ENCODE data around the gene HBD.
A peak's percentile ranks its signal among the peaks of the same experiment; 100 is the strongest.
"Not testable (repeated sequence)": the region's sequence is repeated elsewhere in the genome, so short reads cannot be mapped to it uniquely, and the experiment has no call there.

The HBD gene

GRCh38 chr11:5234381-5234834 is at the start of gene HBD:
HBD (minus strand) TSS chr11:5234483; CDS start chr11:5234433, 50 bp downstream.
- no peak for DNase-seq (ENCODE audit: low read depth)

GRCh38 chr11:5283882-5284281 is 49.6 kb upstream of the HBD start:
- DNase-seq (ENCODE audit: low read depth): no peak

- no peak for DNase-seq (ENCODE audit: low read depth)
Observed at GRCh38 chr11:5283086-5283485, 48.8 kb upstream of the HBD start.

GRCh38 chr11:5282628-5283027 is 48.3 kb upstream of the HBD start:
- no peak for DNase-seq (ENCODE audit: low read depth)

- no peak for DNase-seq (ENCODE audit: low read depth)
Observed at GRCh38 chr11:5281596-5281995, 47.3 kb upstream of the HBD start.

- peak; percentile 100 for DNase-seq (ENCODE audit: low read depth)
Observed at GRCh38 chr11:5280582-5281102, 46.4 kb upstream of the HBD start.

- no peak for DNase-seq (ENCODE audit: low read depth)
Observed at GRCh38 chr11:5279471-5280090, 45.3 kb upstream of the HBD start.

- no peak for DNase-seq (ENCODE audit: low read depth)
Observed at GRCh38 chr11:5277807-5278382, 43.6 kb upstream of the HBD start.

- no peak for DNase-seq (ENCODE audit: low read depth)
Observed at GRCh38 chr11:5276697-5277096, 42.4 kb upstream of the HBD start.

- no peak for DNase-seq (ENCODE audit: low read depth)
Observed at GRCh38 chr11:5275369-5276110, 41.3 kb upstream of the HBD start.

- DNase-seq (ENCODE audit: low read depth): no peak
Observed at GRCh38 chr11:5274395-5274794, 40.1 kb upstream of the HBD start.

- no peak for DNase-seq (ENCODE audit: low read depth)
Observed at GRCh38 chr11:5272395-5273017, 38.2 kb upstream of the HBD start.

GRCh38 chr11:5269715-5270147 is 35.4 kb upstream of the HBD start, which contains the start of gene HBE1:
HBE1 (minus strand) TSS chr11:5269945; CDS start chr11:5269890, 55 bp downstream.
- DNase-seq (ENCODE audit: low read depth): no peak

- DNase-seq (ENCODE audit: low read depth): no peak
Observed at GRCh38 chr11:5267033-5267563, 32.8 kb upstream of the HBD start.

- DNase-seq (ENCODE audit: low read depth): no peak
Observed at GRCh38 chr11:5266609-5267008, 32.3 kb upstream of the HBD start.

GRCh38 chr11:5265832-5266231 is 31.5 kb upstream of the HBD start:
- no peak for DNase-seq (ENCODE audit: low read depth)

GRCh38 chr11:5258543-5259262 is 24.4 kb upstream of the HBD start:
- no peak for DNase-seq (ENCODE audit: low read depth)

- DNase-seq (ENCODE audit: low read depth): no peak
Observed at GRCh38 chr11:5257296-5257695, 23.0 kb upstream of the HBD start.

GRCh38 chr11:5254646-5255413 is 20.5 kb upstream of the HBD start, which contains the start of gene HBG2:
HBG2 (minus strand) TSS chr11:5254781; CDS start chr11:5254728, 53 bp downstream.
- DNase-seq (ENCODE audit: low read depth): not testable (repeated sequence)

GRCh38 chr11:5254023-5254422 is 19.7 kb upstream of the HBD start:
- not testable (repeated sequence) for DNase-seq (ENCODE audit: low read depth)

GRCh38 chr11:5253440-5253839 is 19.2 kb upstream of the HBD start:
- not testable (repeated sequence) for DNase-seq (ENCODE audit: low read depth)
